ENCODE measurements around the gene P2RX7. TPM values are rescaled to one million over a fixed set of nuclear protein-coding genes. Genes with fewer than 3 reads are reported as not detected.

The P2RX7 gene
- total and polyA plus RNA-seq, 9 donors = 4.7 to 10.8 (median 6.9) TPM

GRCh38 chr12:121089813-121090430, 42.8 kb upstream of the P2RX7 start:
- H3K9me3 ChIP-seq = no peaks in the 10 kb centered on the region
- H3K4me3 ChIP-seq = no peak overlapping the region
- DNase-seq = no peak
- intact Hi-C loops (cut with DNase I) = loop anchor here in 1 of 4 donors (10.0 kb wide), 1 partner anchor 505 kb away; the partner anchor contains the start of gene POP5
- H3K27ac ChIP-seq = no peak overlapping the region
- 77 to 86% (median 86%) methylated on average over 10 of the region's 10 CpGs for WGBS, 3 donors
- TF ChIP-seq POLR2A (IDR thresholded peaks at IDR 0.05) (no peak), CTCF (IDR thresholded peaks at IDR 0.05) (no peak), EP300 (IDR thresholded peaks at IDR 0.05) (no peak)
- no peaks in the 10 kb centered on the region for H3K27me3 ChIP-seq
- H3K4me1 ChIP-seq (ENCODE audit: insufficient read depth) = no peaks in the 10 kb centered on the region
- H3K36me3 ChIP-seq = no peaks in the 10 kb centered on the region

GRCh38 chr12:121090586-121091514, 41.8 kb upstream of the P2RX7 start:
- H3K4me1 ChIP-seq (ENCODE audit: insufficient read depth) = peaks cover 3% of the 10 kb centered on the region
- H3K27me3 ChIP-seq = no peaks in the 10 kb centered on the region
- no peaks in the 10 kb centered on the region for H3K36me3 ChIP-seq
- H3K4me3 ChIP-seq = no peak overlapping the region
- no peak for DNase-seq
- intact Hi-C loops (cut with DNase I) = loop anchor here in 1 of 4 donors (10.0 kb wide), 1 partner anchor 506 kb away; the partner anchor contains the start of gene POP5
- no peak overlapping the region for H3K27ac ChIP-seq
- no peaks in the 10 kb centered on the region for H3K9me3 ChIP-seq
- no peak for TF ChIP-seq EP300 (IDR thresholded peaks at IDR 0.05)
- no peak for TF ChIP-seq CTCF (IDR thresholded peaks at IDR 0.05)
- no peak for TF ChIP-seq POLR2A (IDR thresholded peaks at IDR 0.05)
- 62 to 71% (median 64%) methylated on average over 11 of the region's 11 CpGs for WGBS, 3 donors

GRCh38 chr12:121092034-121092433, 40.6 kb upstream of the P2RX7 start:
- TF ChIP-seq CTCF (IDR thresholded peaks at IDR 0.05) (no peak), EP300 (IDR thresholded peaks at IDR 0.05) (no peak), POLR2A (IDR thresholded peaks at IDR 0.05) (no peak)
- H3K36me3 ChIP-seq = no peaks in the 10 kb centered on the region
- H3K27ac ChIP-seq = no peak overlapping the region
- H3K4me1 ChIP-seq (ENCODE audit: insufficient read depth) = peaks cover 3% of the 10 kb centered on the region
- DNase-seq = no peak
- H3K27me3 ChIP-seq = no peaks in the 10 kb centered on the region
- intact Hi-C loops (cut with DNase I) = loop anchor here in 1 of 4 donors (10.0 kb wide), 1 partner anchor 507 kb away; the partner anchor contains the start of gene POP5
- H3K9me3 ChIP-seq = no peaks in the 10 kb centered on the region
- 91 to 95% (median 93%) methylated on average over 2 of the region's 2 CpGs for WGBS, 3 donors
- no peak overlapping the region for H3K4me3 ChIP-seq

- Histone ChIP-seq H3K4me3 (no peak overlapping the region), H3K36me3 (no peaks in the 10 kb centered on the region), H3K27ac (no peak overlapping the region), H3K9me3 (no peaks in the 10 kb centered on the region), H3K4me1 (ENCODE audit: insufficient read depth) (peaks cover 3% of the 10 kb centered on the region), H3K27me3 (no peaks in the 10 kb centered on the region)
- no peak for DNase-seq
- intact Hi-C loops (cut with DNase I) = loop anchor here in 1 of 4 donors (10.0 kb wide), 1 partner anchor 509 kb away; the partner anchor contains the start of gene POP5
- WGBS, 3 donors = 92 to 96% (median 94%) methylated on average over 27 to 31 of the region's 31 CpGs
- TF ChIP-seq POLR2A (IDR thresholded peaks at IDR 0.05) = no peak
- TF ChIP-seq CTCF (IDR thresholded peaks at IDR 0.05) = no peak
- no peak for TF ChIP-seq EP300 (IDR thresholded peaks at IDR 0.05)
Measured at GRCh38 chr12:121093487-121093891, 39.2 kb upstream of the P2RX7 start.

Data from ovary (tissue), 9 donors.